ENCODE data around the gene CACNA1B.

The CACNA1B gene

GRCh38 chr9:137913771-137914767 is 36.5 kb downstream of the CACNA1B start:
- Histone ChIP-seq H3K9me3 (no peaks in the 10 kb centered on the region), H3K36me3 (no peaks in the 10 kb centered on the region), H3K4me3 (ENCODE audit: low read depth in 1 of 2, low read length in 1 of 2) (no peak overlapping the region), H3K27me3 (no peaks in the 10 kb centered on the region), H3K27ac (no peak overlapping the region), H3K4me1 (ENCODE audit: control insufficient read depth in 1 of 2, insufficient read depth in 1 of 2, low read depth in 1 of 2, low read length in 1 of 2) (no peaks in the 10 kb centered on the region)
- TF ChIP-seq CTCF (IDR thresholded peaks at IDR 0.05): no peak

GRCh38 chr9:137916540-137916939 is 39.0 kb downstream of the CACNA1B start:
- Histone ChIP-seq H3K9me3 (no peaks in the 10 kb centered on the region), H3K4me1 (ENCODE audit: control insufficient read depth in 1 of 2, insufficient read depth in 1 of 2, low read depth in 1 of 2, low read length in 1 of 2) (no peaks in the 10 kb centered on the region), H3K27me3 (no peaks in the 10 kb centered on the region), H3K27ac (no peak overlapping the region), H3K36me3 (no peaks in the 10 kb centered on the region), H3K4me3 (ENCODE audit: low read depth in 1 of 2, low read length in 1 of 2) (no peak overlapping the region)
- TF ChIP-seq CTCF (IDR thresholded peaks at IDR 0.05): no peak

- Histone ChIP-seq H3K9me3 (no peaks in the 10 kb centered on the region), H3K27ac (no peak overlapping the region), H3K27me3 (no peaks in the 10 kb centered on the region)
Measured at GRCh38 chr9:137917116-137917515, 39.5 kb downstream of the CACNA1B start.

GRCh38 chr9:137917795-137918194 is 40.2 kb downstream of the CACNA1B start:
- Histone ChIP-seq H3K4me1 (ENCODE audit: control insufficient read depth in 1 of 2, insufficient read depth in 1 of 2, low read depth in 1 of 2, low read length in 1 of 2) (no peaks in the 10 kb centered on the region), H3K36me3 (no peaks in the 10 kb centered on the region)

More at GRCh38 chr9:137917116-137917515, 39.5 kb downstream of the CACNA1B start:
- H3K4me1 ChIP-seq (ENCODE audit: control insufficient read depth in 1 of 2, insufficient read depth in 1 of 2, low read depth in 1 of 2, low read length in 1 of 2): no peaks in the 10 kb centered on the region
- H3K4me3 ChIP-seq (ENCODE audit: low read depth in 1 of 2, low read length in 1 of 2): no peak overlapping the region
- no peak for TF ChIP-seq CTCF (IDR thresholded peaks at IDR 0.05)
- H3K36me3 ChIP-seq: no peaks in the 10 kb centered on the region

More at GRCh38 chr9:137917795-137918194, 40.2 kb downstream of the CACNA1B start:
- no peaks in the 10 kb centered on the region for H3K27me3 ChIP-seq
- TF ChIP-seq CTCF (IDR thresholded peaks at IDR 0.05): no peak
- H3K27ac ChIP-seq: no peak overlapping the region
- H3K4me3 ChIP-seq (ENCODE audit: low read depth in 1 of 2, low read length in 1 of 2): no peak overlapping the region
- no peaks in the 10 kb centered on the region for H3K9me3 ChIP-seq

Measured in neutrophil (primary cell).